SU-DHL-6 (cell line): Measurements from ENCODE around the gene ADPGK.

Experiments
- EZH2phosphoT487 ChIP-seq: fragments of 200-600 bp; sonication (generic), shearing (Covaris generic); conservative IDR thresholded peaks from 2 replicates; pipeline ENCODE4 v1.6.1; 2018; ENCODE audit warnings: mild to moderate bottlenecking, antibody characterized with exemption, low read length, moderate library complexity, mixed read lengths
- TF ChIP-seq, protein P1 (sequence below): fragments of 200-600 bp; sonication (generic); IDR thresholded peaks from one replicate; pipeline ENCODE4 v1.5.1; 2017; ENCODE audit warnings: antibody characterized with exemption, mild to moderate bottlenecking, low read length, moderate library complexity; ENCODE audit not compliant: insufficient read depth, poor library complexity, severe bottlenecking

- no peak for TF ChIP-seq EZH2phosphoT487
- TF ChIP-seq, protein P1, sequence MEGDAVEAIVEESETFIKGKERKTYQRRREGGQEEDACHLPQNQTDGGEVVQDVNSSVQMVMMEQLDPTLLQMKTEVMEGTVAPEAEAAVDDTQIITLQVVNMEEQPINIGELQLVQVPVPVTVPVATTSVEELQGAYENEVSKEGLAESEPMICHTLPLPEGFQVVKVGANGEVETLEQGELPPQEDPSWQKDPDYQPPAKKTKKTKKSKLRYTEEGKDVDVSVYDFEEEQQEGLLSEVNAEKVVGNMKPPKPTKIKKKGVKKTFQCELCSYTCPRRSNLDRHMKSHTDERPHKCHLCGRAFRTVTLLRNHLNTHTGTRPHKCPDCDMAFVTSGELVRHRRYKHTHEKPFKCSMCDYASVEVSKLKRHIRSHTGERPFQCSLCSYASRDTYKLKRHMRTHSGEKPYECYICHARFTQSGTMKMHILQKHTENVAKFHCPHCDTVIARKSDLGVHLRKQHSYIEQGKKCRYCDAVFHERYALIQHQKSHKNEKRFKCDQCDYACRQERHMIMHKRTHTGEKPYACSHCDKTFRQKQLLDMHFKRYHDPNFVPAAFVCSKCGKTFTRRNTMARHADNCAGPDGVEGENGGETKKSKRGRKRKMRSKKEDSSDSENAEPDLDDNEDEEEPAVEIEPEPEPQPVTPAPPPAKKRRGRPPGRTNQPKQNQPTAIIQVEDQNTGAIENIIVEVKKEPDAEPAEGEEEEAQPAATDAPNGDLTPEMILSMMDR = no peak
Measured at GRCh38 chr15:72740219-72740618, 43.3 kb downstream of the ADPGK start.
